T-helper 1 cell treated with Interleukin-12 subunit alpha and Interleukin-12 subunit beta and Interleukin-4 antibody, amounts not matched to agents 30 ng/mL and 1 ng/mL, for 36 hours (primary cell): ENCODE results near the gene TCHH. TPM values are rescaled to one million over a fixed set of nuclear protein-coding genes. Genes with fewer than 3 reads are reported as not detected.
"Not testable (repeated sequence)": the region's sequence is repeated elsewhere in the genome, so short reads cannot be mapped to it uniquely, and the experiment has no call there.

Experiments
- intact Hi-C: fragments of 100-400 bp; cut with micrococcal nuclease; formaldehyde crosslinking; loops from one replicate; pipeline ENCODE4 v1.15.1; 2024
- total RNA-seq: library from RNA; stranded (reverse); gene quantifications from 2 replicates; pipeline ENCODE4 v1.2.3, GENCODE V29; 2022

Gene TCHH
- 0.07 TPM in 1 of 2 replicates, not detected in the other for total RNA-seq

DNA sequence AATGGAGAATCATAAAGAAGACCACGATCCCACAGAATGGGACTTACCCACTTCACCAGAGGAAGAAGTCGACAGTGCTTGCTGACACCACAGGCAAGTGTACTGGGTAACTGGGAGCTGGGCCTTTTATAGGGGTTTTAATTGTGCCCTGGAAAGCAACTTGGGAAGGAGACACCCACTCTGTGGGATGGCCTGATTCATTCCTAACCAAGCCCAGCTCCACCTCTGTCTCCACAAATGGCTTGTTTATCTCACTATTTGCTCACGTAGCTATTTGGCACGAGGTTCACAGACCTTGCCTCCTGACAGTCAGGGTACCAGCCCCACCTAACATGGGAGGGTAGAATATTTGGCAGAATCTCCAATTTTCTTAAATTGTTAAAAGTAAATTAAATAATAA is at the start of gene TCHH:
TSS of gene TCHH (minus strand) at position 101 of the 400 bp plus-strand sequence. CDS start 1,364 bp downstream, outside the sequence.
- intact Hi-C loops = no loop called here

DNA sequence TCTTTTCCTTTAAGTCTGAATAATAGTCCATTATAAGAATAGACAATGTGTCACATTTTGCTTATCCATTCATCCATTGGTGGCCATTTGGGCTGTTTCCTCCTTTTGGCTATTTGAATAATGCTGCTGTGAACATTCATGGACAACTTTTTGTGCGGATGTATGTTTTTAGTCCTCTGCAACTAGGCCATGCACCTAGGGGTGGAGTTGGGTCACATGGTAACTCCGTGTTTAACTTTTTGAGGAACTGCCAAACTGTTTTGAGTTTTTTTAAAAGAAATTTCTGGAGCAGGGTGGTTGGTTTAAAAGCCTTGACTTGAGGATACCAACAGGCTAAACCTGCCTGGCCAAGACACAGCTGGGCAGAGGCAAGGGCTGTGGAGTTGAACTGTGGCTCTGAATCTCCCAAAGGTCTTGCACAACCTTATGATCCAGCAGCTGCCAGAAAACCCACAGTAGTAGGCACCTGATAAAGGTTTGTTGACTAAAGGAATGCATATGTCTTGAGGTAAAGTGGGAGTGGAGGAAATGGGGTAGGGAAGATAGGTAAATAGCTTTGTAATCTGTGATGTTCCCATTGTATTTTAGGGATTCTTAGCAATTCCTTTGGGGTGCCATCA is 49.4 kb upstream of the TCHH start:
- intact Hi-C loops = no loop called here

GRCh38 chr1:152162792-152163463 is 47.7 kb upstream of the TCHH start:
- intact Hi-C loops = no loop called here

DNA sequence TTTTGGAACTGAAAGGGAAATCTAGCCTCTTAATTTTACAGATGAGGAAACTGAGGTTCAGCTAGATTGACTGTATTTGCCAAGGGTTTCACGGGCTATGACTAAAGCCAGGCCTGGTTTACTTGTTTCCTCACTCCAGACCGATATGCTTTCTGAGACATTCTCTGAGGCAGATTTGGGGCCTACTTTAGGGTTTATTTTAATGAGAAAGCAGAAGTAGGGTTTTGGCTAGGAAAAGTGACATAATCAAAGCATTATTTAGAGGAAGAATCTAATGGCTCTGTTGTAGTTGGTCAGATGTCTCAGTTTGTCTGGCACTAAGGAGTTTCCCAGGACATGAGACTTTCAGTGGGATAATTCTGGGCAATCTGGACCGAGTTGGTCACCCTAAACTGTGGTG is 45.3 kb upstream of the TCHH start:
- intact Hi-C loops = no loop called here

DNA sequence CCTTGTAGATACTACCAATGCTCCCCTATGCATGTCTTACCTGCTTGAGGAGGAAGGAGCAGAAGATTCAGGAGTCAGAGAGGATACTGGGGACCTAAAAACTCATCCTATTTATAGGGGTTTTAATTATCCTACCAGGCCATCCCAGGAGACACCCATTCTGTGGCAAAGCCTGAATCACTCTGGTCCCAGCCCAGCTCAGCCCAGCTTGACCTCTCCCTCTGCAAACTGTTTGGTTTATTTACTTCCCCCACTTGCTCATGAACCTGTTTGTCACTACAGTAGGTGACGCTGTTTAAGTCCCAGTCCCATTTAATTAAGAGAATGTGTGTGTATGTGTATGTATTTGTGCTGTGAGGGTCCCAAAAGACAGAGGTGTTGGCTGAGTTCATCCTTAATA is 43.9 kb upstream of the TCHH start, which contains the start of gene RPTN:
TSS of gene RPTN (minus strand) at position 85 of the 400 bp plus-strand sequence. CDS start 1,339 bp downstream, outside the sequence.
- intact Hi-C loops = no loop called here

DNA sequence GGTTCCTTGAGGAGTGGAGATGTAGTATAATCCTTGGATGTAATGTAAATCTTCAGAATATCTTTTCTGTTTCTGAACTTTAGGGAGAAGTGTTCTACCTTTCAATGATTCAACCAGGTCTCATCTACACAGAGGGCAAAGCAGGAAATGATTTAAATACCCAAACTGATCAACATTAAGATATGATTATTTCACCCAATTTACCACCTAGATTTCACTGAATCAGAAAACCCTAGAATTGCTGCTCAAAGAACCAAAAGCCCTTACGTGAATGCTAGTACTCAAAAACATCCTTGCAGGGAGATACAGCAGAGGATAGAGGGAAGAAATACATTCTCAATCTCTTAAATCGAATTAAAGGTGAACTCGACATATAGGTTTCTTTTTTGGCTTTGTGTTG is 38.8 kb upstream of the TCHH start:
- intact Hi-C loops = no loop called here

DNA sequence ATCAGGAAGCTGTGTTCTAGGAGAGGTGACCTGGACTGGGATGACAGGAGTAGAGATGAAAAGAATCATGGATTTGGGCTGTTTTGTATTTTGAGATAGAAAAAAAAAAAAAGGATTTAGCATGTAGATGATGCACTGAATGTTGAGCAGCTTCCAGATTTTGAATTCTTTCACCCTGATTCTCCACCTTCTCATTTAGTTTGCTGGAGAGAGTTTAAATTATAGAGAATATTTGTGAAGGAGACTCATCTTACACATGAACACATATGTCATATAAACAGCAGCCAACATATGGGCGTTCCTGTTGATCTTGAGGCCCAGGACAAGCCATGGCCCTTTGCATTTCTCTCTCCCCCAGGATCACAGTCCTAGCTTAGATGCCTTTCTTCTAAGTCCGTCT is 36.4 kb upstream of the TCHH start:
- intact Hi-C loops = no loop called here

- intact Hi-C loops = no loop called here
Measured at GRCh38 chr1:152148981-152149380, 33.7 kb upstream of the TCHH start.

GRCh38 chr1:152148051-152148450 is 32.8 kb upstream of the TCHH start:
- intact Hi-C loops = no loop called here

GRCh38 chr1:152145769-152146168 is 30.5 kb upstream of the TCHH start:
- intact Hi-C loops = no loop called here

GRCh38 chr1:152144674-152145183 is 29.5 kb upstream of the TCHH start:
- intact Hi-C loops = not testable (repeated sequence)

DNA sequence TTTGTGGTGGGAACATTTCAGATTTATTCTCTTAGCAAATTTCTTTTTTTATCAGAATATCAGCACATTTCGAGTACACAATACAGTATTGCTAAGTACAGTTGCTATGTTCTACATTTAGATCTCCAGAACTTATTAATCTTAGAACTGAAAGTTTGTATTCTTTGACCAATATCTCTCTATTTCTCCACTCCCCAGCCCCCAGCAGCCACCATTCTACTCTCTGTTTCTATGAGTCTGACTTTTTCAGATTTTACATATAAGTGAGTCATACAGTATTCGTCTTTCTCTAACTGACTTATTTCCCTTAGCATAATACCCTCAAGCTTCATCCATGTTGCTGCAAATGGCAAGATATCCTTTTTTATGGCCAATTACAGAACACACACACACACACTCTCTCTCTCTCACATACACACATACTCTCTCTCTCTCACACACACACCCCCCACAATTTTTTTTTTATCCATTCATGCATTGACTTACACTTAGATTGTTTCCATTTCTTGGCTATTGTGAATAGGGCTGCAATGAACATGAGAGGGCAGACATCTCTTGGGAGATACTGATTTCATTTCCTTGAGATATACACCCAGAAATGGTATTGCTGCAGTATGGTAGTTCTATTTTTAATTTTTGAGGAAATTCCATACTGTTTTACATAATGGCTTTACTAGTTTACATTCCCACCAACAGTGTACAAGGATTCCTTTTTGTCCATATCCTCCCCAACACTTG is 28.1 kb upstream of the TCHH start:
- intact Hi-C loops = no loop called here

- intact Hi-C loops = loop anchor here (1.0 kb wide), 1 partner anchor 43 kb away; no protein-coding TSS in a partner anchor
Measured at GRCh38 chr1:152141971-152142584, 26.8 kb upstream of the TCHH start.

GRCh38 chr1:152137215-152137614 is 22.0 kb upstream of the TCHH start:
- intact Hi-C loops = no loop called here

DNA sequence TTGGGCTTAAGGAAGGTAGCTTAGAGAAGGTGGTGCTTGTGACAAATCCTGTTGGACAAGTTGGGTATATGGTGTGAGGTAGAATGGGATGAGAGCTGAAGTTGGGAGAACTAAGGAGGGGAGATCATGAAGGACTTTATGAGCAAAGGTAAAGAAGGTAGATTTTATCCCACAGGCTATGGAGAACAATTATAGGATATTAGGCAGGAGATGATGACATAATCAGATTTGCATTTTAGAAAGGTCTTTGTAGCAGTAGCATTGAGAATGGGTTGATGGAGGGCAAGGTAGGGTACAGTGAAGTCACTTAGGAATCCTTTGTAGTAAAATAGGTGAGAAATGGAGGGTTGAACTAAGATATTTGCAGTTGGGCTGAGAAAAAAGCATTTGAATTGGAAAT is 14.9 kb upstream of the TCHH start:
- intact Hi-C loops = no loop called here

DNA sequence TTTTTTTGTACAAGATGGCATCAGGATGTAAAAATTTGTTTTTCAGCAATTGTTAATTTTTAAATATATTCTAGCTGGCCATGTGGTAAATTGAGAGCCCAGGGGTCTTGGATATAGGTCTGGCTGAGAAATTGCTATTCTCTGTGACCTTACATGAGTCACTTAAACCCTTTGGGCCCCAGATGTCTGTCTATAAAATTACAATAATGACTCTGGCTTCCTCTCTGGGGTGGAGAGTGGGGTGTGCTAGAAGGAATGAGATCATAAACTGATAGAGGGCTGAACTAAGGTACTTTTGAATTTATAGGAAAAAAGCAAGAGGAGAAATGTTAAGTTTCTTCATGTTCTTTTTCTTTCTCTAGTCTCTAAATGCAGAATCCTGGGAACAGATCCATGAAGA is 12.4 kb upstream of the TCHH start:
- intact Hi-C loops = no loop called here

GRCh38 chr1:152125834-152126443 is 10.7 kb upstream of the TCHH start:
- intact Hi-C loops = no loop called here

- intact Hi-C loops = no loop called here
Measured at GRCh38 chr1:152118915-152119314, 3.7 kb upstream of the TCHH start.

GRCh38 chr1:152112885-152113432 is 2.3 kb downstream of the TCHH start:
- intact Hi-C loops = no loop called here

- intact Hi-C loops = no loop called here
Measured at GRCh38 chr1:152112101-152112884, 3.0 kb downstream of the TCHH start.
